Measurements from ENCODE around the gene IGFBP4.
A peak's percentile ranks its signal among the peaks of the same experiment; 100 is the strongest.

IGFBP4 gene

DNA sequence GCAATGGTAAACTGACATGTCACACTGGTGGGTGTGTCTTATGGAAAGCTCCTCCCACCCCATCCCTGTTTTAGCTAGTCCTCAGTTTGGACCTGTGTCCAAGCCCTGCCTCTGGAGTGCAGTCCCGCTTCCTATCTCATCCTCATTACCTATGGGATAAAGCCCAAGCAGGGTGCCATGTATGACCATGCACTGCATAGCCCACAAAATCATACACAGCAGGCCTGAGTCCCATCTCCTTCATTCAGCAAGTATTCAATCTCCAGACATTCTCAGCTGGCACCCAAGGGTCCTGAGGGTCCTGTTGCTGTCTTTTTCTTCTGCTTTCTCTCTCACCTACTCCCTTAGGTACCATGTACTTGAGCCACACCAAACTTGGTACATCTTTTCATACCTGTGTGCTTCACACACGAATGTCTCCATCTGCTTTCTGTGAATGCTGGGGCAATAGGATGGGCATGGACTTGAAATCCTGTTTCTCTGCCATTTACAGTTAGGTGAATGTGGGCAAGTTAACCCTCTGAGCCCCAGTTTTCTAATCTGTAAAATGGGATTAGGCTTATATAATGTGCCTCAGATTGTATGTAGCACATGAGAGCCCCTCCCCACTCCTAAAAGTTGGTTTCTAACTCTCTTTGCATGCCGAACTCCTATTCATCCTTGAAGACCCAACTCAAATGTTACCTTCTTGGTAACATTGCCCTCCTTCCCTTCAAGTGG, 29.6 kb downstream of the IGFBP4 start:
- no peak for DNase-seq

DNA sequence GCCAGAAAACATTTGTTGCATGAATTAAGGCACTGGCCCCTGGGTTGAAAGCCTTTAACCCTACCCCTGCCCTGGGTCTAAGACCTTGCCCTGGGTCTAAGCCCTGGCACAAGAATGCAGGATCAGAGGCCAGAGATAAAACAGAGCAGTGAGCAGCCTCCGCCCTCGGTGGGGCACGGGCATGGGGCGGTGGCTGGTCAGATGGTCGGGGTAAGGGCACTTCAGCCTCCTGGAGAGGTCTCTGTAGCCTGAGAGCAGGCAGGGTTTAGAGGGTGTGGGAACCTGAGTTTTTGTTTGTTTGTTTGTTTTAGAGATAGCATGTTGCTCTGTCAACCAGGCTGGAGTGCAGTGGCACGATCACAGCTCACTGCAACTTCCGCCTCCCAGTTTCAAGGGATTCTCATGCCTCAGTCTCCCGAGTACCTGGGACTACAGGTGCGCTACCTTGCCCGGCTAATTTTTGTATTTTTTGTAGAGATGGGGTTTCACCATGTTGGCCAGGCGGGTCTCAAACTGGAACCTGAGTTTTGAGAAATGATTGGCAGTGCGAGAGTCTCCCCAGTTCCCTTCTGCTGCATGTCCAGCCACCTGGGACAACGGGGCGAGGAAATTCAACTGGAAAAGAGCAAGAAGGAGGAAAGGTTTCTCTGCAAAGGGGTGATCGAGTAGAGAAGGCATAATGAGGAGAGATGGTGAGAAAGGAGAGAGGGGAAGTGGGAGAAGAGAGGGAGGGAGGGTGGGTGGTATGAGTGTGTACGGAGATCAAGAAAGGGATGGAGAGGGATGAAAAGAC, 30.5 kb downstream of the IGFBP4 start:
- no peak for DNase-seq

DNA sequence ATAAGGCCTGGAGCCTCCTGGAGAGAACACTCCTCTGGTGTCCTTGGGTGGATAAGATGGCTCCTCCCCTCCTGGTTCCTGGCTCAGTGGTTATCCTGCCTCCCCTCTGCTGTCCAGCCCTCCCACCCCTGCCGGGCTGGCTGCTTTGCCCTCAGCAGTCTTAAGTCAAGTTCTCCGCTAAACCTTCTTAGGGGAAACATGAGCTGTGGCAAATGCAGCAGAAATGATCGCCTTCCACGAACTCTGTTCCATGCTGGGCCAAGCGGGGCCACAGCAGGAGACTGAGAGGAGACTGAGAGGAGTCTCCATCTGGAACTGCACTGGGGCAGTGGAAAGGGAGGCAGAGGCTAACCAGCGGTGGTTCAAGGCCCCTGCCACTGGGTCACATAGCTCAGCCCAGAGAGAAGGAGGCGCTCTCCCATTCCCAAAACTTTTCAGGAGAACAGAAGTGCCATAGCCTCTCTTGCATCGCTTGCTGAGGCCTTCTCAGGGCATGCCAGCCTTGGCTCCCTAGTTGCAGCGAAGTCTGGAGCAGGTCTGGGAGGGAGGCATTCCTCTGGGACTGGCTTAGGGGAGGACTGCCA, 31.3 kb downstream of the IGFBP4 start:
- DNase-seq: no peak

DNA sequence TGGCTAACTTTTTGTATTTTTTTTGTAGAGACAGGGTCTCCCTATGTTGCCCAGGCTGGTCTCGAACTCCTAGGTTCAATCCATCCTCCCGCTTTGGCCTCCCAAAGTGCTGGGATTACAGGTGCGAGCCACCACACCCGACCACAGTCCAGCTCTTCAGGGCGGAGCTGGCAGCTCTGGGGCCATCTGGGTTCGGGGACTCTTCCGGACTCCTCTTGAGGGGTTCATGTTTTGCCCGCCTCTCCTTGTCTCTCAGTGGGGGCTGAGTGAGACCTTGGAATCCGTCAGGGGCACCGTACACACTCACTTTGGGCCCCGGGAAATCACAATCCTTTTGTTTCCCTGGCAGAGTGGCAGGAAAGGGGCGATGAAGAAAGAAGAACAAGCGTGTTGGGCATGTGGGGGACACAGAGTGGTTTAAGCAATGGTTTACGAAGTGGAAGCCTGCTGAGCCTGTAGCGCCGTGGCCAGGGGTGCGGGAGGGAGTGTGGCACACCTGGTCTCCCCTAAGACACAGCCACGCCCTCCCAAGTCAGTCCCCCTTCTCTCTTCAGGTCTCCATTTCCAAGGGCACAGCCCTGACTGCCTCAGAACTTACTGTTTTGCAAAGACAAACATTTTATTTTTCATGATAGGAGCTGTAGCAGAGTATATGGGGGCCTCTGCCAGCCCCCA, 32.1 kb downstream of the IGFBP4 start:
- no peak for DNase-seq

DNA sequence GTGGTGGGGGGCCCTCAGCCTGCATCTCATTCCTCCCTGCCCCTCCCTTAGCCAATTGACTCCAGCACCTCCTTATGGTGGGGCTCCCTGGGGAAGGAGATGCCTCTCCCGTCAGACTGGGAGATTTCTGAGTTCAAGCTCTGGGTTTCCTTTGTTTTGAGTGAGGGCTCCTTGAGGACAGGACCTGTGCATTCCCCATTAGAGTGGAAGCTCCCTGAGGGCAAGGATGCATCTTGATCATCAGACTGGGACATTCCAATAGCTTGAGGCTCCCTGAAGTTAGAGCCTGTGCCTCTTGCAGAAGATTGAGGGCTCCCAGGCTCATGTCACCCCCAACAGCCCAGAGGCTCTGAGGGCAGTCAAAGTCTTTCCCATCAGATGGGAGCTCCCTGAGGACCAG, 34.5 kb downstream of the IGFBP4 start:
- no peak for DNase-seq

DNA sequence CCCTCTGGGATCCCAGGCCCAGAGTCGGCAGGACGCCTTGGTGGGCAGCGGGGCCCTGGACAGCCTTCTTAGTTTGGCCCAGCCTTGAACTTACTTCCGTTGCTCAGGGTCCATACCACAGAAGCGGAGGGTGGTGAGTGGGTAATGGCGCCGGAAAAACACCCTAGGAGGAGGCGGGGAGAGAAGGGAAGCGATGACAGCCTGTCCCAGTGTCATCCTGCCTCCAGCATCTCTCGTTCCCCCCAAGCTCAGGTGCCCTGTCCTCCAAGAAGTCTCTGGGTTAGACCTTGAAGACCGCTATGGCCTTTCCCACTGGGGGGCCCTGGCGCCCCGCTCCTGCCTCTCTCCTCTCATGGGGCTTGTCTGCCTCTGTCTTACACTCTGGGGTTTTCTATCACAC, 35.2 kb downstream of the IGFBP4 start:
- DNase-seq: no peak

DNA sequence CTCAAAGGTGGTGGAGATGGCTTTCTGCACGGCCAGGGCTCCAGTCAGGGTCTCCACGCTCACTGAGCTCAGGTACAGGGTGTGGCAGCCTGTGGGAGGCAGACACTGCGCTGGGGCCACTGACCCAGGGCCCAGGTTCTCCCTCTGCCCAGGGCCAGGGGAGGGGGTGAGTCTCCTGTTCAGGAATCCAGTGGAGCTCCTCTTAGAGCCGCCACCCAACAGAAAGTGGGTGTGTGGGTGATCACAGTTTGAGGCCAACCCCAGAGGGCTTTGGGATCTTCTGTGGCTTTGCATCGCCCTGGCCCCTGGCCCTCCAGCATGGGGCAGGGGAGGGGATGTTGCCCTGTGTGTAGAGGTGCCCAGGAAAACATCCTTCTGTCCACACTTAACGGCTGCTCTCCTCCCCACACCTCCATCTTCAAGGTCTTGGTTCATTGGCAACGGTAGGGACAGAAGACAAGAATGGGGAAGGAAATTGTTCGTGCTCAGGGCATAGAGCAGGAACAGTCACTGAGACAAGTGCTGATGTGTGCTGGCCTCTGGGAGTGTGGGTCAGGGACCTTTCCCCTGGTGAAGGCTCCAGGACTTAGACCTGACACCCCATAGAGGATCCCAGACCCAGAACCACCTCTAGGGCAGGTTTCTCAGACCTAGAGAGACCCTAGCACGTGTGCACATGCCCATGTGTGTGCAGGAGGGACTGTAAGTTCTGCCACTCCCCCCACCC, 36.7 kb downstream of the IGFBP4 start:
- DNase-seq: no peak

DNA sequence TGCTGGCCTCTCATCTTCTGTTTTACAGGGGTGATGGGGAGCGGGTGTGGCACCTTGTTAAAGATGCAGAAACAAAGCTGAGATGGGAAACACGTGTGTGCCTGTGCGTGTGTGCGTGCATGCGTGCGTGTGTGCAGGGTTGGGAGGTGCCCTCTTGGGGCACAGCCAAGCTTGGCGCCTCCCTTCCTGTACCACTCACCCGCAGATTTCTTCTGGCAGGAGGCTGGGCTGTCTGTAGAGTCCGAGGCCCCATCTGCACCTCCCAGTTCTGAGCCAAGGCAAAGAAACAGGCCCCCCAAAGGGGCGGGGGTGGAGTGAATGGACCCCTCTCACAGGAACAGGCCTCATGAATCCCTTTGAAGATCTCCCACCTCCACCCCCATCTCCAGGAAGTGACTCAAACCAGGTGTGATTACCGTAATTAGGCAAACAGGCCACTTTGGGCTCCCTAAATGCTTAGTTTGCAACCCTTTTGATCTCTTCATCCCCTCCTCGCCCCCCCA, 37.3 kb downstream of the IGFBP4 start:
- peak; percentile 87 to 88 for DNase-seq

DNA sequence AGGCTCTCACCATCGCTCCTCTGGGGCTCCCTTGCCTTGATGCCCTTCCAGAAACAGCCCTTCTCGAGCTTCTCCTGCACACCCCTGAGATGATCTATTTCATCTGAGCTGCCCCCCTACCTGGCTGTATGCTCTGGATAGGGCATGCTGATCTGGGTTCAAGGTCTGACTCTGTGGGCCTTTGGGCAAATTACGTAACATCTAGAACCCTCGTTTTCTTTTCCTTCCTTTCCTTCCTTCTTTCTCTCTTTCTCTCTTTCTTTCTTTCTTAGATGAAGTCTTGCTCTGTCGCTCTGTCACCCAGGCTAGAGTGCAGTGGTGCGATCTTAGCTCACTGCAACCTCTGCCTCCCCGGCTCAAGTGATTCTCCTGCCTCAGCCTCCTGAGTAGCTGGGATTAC, 37.9 kb downstream of the IGFBP4 start:
- no peak for DNase-seq

DNA sequence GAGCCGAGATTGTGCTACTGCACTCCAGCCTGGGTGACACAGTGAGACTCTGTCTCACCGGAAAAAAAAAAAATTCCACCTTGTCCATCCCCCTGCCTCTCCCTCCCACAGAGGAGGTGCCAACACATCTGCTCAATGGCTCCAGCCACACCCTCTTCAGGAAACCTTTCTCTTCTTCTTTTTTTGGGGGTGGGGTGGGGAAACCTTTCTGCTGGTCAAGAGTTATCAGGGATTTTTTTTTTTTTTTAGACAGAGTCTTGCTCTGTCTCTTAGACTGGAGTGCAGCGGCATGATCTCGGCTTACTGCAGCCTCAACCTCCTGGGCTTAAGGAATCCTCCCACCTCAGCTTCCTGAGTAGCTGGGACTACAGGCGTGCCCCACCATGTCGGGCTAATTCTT, 39.5 kb downstream of the IGFBP4 start:
- peak in 1 of 2 donors; percentile 16 for DNase-seq

DNA sequence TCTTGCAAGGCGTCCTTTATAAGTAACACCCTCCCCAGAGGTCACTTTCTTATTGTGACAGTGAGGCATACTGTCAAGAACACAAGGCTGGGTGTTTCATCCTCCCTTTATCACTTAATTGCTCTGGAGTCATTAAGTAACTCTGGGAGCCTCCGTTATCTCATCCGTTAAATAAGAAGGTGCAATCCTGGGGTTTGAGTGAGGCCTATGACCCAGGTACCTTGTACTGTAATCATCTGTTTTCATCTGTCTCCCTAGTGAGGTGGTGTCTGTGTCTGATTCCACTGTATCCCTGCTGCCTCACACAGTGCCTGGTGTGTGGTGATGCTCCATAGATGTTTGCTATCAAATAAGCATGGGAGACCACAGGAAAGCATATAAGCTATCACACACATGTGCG, 40.4 kb downstream of the IGFBP4 start:
- DNase-seq: no peak

DNA sequence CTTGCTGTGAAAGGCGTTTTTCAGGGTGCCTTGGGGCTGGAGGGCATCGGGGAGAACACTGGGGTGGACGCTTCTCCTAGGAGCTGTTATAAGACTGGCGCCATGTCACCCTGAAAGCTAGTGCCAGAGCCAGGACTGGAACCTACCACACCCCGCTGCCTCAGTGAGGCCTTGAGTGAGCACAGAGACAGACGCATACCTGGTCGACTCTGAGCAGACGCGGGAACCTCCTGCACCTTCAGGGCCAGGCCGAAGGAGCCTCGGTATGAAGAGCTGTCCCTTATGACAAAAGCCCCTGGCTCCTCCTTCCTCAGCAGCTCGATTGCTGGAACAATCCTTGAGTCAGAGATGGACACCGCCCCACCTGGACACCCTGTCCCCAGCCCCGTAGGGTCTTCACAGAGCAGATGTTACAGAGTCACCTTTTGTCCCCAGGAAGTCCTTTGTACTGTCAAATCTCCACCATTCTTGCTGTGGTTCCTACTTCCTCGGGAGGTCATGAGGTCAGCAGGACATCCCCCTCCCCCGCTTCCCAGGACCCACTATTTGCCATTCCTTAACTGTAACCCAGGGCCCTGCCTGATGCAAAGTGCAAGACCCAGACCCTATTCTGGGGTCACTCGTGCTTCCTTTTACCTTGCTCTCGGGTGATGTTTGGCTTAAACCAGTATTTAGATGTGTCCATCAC, 41.2 kb downstream of the IGFBP4 start:
- DNase-seq: no peak

DNA sequence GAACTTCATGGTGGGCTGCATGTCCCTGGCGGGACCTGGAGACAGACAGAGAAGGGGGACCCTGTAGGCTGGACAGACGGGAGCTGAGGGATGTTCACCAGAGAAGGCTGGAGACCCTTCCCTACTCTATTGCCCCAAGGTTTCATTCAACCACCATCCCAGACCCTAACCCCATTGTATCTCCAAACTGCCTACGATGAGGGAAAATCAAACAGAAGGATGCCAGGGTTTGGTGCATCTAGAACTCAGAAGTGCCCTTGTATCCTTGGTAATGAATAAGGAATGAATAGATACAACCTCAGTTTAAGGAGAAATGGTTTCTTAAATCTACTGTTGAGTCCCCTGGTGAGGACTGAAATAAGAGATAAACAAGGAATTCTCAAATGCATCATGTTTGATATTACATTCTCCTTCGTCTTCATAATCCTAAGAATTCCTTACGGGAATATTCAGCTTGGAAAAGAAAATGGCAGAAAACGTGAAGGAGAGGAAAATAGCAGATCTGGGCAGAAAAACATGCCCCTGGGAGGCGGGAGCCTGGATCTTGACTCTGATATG, 41.8 kb downstream of the IGFBP4 start:
- DNase-seq: no peak

DNA sequence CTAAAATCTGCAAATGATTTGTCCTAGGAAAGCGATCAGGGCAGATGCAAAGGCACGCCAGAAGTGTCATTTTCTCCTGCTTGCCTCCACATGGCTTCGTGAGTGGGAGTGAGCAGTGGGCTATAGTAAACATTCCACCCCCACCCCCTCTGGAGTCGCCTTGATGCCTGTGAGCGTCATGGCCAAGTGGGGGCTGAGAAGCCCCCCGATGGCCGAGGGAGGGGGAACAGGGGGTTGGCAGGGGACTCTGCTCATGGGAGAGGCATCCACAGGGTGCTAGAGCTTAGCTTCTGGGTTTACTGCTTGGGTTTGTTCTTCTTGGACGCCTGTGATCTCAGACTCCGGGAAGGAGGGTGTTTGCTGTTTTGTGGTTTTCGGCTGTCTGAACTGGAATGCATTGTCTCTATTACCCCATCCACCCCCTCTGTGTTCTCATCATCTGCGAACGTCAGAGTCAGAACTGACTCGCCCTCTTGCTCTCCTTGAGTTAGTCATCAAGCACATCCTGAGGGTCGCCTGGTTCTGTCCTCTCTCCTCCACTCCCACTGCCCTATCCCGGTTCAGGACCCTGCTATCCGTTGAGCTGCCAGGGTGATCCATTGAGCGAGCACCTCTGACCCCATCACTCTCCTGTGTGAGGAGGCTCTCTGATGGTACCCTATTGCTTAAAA, 42.7 kb downstream of the IGFBP4 start:
- DNase-seq: peak in 1 of 2 donors; percentile 28

DNA sequence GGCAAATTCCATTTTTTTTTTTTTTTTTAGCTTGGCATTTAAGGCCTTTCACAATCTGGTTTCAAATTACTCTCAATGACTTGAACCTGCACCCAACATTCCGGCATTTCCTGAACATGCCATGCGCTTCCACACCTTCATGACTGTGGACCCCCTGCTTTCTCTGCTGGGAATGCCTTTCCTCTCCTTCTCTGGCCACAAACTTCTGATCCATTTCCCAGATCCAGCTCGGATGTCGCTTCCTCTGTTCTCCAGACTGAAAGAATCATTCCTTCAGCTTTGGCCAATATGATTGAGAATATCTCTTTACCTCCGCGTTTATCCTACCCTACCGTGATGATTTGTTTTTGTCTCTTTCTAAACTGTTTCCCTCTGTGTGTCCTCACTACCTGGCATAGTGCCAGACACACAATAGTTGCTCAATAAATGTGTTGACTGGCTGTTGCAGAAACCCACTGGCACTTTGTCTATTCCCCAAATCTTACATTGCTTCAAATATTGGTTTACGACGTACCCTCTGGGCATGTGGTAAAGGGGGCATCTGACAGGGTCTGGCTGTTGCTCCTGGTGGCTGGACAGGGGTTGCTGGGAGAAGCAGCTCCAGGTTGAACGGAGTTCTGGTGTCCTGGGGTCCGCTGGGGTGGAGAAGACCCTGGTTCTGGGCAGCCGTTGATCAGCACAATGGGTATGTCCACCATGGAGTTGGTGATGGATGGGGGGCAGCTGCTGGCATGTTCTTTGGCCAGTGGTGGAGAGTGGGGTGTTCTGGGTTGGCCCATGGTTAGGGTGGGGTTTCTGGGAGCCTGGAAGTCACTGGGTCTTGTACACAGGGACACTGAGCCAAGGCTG, 43.5 kb downstream of the IGFBP4 start:
- no peak for DNase-seq

DNA sequence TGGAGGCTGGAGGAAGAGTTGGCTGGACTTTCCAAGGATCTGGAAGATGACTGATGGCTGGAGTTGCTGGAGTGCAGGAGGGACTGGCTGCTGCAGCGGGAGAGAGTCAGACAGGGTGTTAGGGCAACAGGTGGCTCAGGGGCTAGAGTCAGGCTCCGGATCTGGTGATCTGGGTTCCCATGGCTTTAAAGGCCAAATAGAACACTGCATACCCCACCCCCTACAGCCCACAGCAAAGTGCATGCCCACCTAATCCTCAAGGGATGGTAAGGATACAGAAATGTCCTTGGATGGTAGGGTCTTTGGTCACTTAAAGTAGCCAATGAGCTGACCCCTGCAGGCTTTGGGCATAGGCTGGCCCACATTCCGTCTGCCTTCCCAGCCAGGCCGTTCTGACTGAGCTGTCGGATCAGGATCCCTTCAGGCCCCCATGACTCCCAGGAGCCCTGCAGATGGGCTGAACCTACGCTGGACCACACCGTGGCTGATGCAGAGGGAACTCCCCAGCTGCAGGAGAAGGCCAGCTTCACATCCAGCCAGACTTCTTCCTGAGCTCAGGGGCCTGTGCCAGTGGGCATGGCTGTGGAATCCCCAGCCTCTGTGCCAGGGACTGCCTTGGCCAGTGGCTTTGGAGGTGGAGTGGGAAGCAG, 44.2 kb downstream of the IGFBP4 start:
- DNase-seq: no peak

DNA sequence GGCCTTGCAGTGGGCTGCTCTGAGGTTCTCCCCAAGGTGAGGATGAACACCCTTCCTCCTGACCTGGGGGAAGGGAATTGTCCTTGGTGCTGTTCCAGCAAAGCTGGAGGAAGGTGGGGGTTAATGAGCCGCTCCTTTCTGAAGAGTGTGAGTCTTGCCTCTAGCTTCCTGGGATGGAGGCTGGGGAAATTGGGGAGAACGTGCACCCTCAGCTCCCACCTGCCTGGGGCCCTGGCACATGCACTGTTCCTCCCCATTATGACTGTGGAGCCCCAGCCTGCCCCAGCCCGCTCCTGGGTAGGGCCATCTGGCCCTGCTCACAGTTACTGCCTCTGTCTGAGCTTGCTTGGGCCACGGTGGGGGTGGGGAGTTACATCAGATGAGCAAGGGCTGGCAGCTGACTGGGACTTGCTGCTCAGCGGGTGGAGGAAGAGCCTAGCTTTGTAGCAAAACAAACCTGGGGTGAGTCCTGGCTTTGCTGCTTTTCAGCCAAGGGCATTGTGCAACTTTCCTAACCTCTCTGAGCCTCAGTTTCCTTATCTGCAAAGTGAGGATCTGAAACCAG, 47.1 kb downstream of the IGFBP4 start:
- DNase-seq: no peak

DNA sequence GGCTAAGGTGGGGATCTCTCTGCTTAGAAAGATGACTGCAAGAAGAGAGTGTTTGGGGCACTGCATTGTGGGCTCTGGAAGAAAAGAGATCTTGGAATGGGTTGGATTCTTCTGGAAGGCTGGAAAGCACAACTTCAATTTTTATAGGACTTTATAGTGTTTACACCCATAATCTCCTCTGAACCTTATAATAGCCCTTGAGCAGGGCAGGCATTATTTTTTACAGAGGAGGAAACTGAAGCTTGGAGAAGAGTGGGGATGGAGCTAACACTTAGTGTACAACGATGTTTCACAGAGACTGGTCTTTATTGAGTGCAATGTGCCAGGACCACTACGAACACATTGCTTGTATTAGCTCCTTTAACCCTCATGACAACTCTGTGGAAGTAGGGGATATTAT, 47.7 kb downstream of the IGFBP4 start:
- no peak for DNase-seq

DNA sequence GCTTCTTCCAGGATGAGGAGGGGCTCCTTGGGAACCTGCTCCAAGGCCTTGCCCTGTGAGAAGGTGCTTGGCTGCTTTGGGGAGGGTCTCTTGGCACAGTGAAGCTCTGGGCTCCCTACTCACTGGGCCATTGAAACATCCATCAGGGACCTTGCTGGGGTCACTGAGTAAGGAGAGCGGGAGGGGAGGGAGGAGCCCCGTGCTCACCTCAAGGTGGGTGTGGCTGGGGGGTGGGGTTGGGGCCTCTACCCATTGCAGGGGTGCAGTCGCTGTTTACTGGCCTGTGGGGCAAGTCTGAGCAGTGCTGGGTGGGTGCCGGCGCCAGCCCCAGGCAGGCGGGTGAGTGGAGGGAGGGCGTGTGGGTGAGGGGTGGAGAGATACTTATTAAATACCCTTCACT, 48.2 kb downstream of the IGFBP4 start:
- DNase-seq: no peak
